Astrocyte of the cerebellum (primary cell): ENCODE results near the gene FRMPD4.

ENCODE experiments used
- DNase-seq: peaks from one replicate; pipeline ENCODE4 v3.0.0-alpha.2; 2011; ENCODE audit warnings: low read depth
- H3K4me3 ChIP-seq: 2 replicates; pipeline ENCODE4 v1.5.1; 2011; ENCODE audit warnings: mild to moderate bottlenecking, low read depth, low read length, moderate library complexity
- CTCF ChIP-seq: IDR thresholded peaks from 2 replicates; pipeline ENCODE4 v1.5.1; 2012; ENCODE audit warnings: low read length, low read depth, moderate library complexity, mild to moderate bottlenecking; ENCODE audit errors: missing control alignments
- in situ Hi-C: cut with HindIII; loops from 2 replicates; pipeline ENCODE4 v1.10.0; 2017; ENCODE audit warnings: low sequenced_read_pairs

Gene FRMPD4

GRCh38 chrX:12307961-12308360 lies 169.7 kb downstream of the FRMPD4 start:
- no peak for TF ChIP-seq CTCF
- in situ Hi-C loops, result no loop called here
- no peak for DNase-seq
- H3K4me3 ChIP-seq, result no peak overlapping the region

- TF ChIP-seq CTCF, result no peak
- no peak for DNase-seq
- H3K4me3 ChIP-seq, result no peak overlapping the region
- in situ Hi-C loops, result no loop called here
These were observed 170.1 kb downstream of the FRMPD4 start for GRCh38 chrX:12308420-12308819.

GRCh38 chrX:12309040-12309743 lies 170.9 kb downstream of the FRMPD4 start:
- in situ Hi-C loops, result no loop called here
- no peak for DNase-seq
- no peak overlapping the region for H3K4me3 ChIP-seq
- TF ChIP-seq CTCF, result no peak

- in situ Hi-C loops, result no loop called here
- no peak for TF ChIP-seq CTCF
- no peak overlapping the region for H3K4me3 ChIP-seq
- DNase-seq, result no peak
These were observed 171.4 kb downstream of the FRMPD4 start for GRCh38 chrX:12309744-12310076.

GRCh38 chrX:12314651-12315050 lies 176.4 kb downstream of the FRMPD4 start:
- in situ Hi-C loops, result no loop called here
- TF ChIP-seq CTCF, result no peak
- no peak overlapping the region for H3K4me3 ChIP-seq
- no peak for DNase-seq

- in situ Hi-C loops, result no loop called here
- no peak for TF ChIP-seq CTCF
- no peak overlapping the region for H3K4me3 ChIP-seq
- no peak for DNase-seq
These were observed 177.3 kb downstream of the FRMPD4 start for GRCh38 chrX:12315526-12315925.
